NCI-H2227 (cell line): Measurements from ENCODE around the gene LRBA.

Experiments
- DNase-seq: peaks from one replicate; lab custom pipeline; 2025; ENCODE audit not compliant: unreplicated experiment; lab: John Stamatoyannopoulos, UW

The LRBA gene

GRCh38 chr4:150381609-150382008 is 633.5 kb downstream of the LRBA start:
- DNase-seq = no peak

- DNase-seq = no peak
Observed at GRCh38 chr4:150381036-150381435, 634.0 kb downstream of the LRBA start.

- DNase-seq = no peak
Observed at GRCh38 chr4:150379454-150379853, 635.6 kb downstream of the LRBA start.

- no peak for DNase-seq
Observed at GRCh38 chr4:150375025-150375424, 640.1 kb downstream of the LRBA start.

- no peak for DNase-seq
Observed at GRCh38 chr4:150371869-150372268, 643.2 kb downstream of the LRBA start.

GRCh38 chr4:150369434-150370380 is 645.4 kb downstream of the LRBA start:
- DNase-seq = no peak

GRCh38 chr4:150368667-150369066 is 646.4 kb downstream of the LRBA start:
- DNase-seq = no peak

GRCh38 chr4:150367326-150367725 is 647.8 kb downstream of the LRBA start:
- DNase-seq = peak; percentile 48

- DNase-seq = peak; percentile 47
Observed at GRCh38 chr4:150366487-150366999, 648.5 kb downstream of the LRBA start.

- peak; percentile 13 for DNase-seq
Observed at GRCh38 chr4:150363721-150364688, 651.1 kb downstream of the LRBA start.

GRCh38 chr4:150358691-150359090 is 656.4 kb downstream of the LRBA start:
- DNase-seq = no peak

- no peak for DNase-seq
Observed at GRCh38 chr4:150357829-150358228, 657.3 kb downstream of the LRBA start.

- no peak for DNase-seq
Observed at GRCh38 chr4:150355858-150356455, 659.1 kb downstream of the LRBA start.

- DNase-seq = no peak
Observed at GRCh38 chr4:150355418-150355817, 659.7 kb downstream of the LRBA start.

- no peak for DNase-seq
Observed at GRCh38 chr4:150354214-150354796, 660.8 kb downstream of the LRBA start.

GRCh38 chr4:150348079-150348478 is 667.0 kb downstream of the LRBA start:
- DNase-seq = no peak

- no peak for DNase-seq
Observed at GRCh38 chr4:150345207-150345744, 669.8 kb downstream of the LRBA start.

- DNase-seq = no peak
Observed at GRCh38 chr4:150343796-150344195, 671.3 kb downstream of the LRBA start.

GRCh38 chr4:150342945-150343344 is 672.1 kb downstream of the LRBA start:
- DNase-seq = no peak

- DNase-seq = no peak
Observed at GRCh38 chr4:150337734-150338133, 677.4 kb downstream of the LRBA start.
